Caco-2 (cell line): ENCODE data around the gene EFCAB3. TPM values are rescaled to one million over a fixed set of nuclear protein-coding genes. Genes with fewer than 3 reads are reported as not detected.

ENCODE experiments used
- BruUV-seq: library from RNA; stranded (reverse); fragments of 400-500 nt; replicated peaks from 2 replicates; lab custom pipeline; 2021; lab: Mats Ljungman, UMichigan
- CTCF ChIA-PET: fragments of 300-600 bp; sonication (Branson Sonifier 250); formaldehyde crosslinking; loops from one replicate; lab custom pipeline; 2022; ENCODE audit warnings: antibody characterized with exemption; lab: Charles Lee
- POLR2A ChIA-PET: fragments of 300-600 bp; sonication (Branson Sonifier 250); formaldehyde crosslinking; loops from one replicate; lab custom pipeline; 2022; ENCODE audit warnings: antibody characterized with exemption; lab: Charles Lee
- DNase-seq, 2 experiments: peaks; one replicate each; pipeline versions ENCODE4 v3.0.0 to v3.0.0-alpha.2; 2020 to 2022
- H3K27me3 ChIP-seq: replicated peaks from 2 replicates; pipeline ENCODE4 v1.6.0; 2011; ENCODE audit warnings: low read length; ENCODE audit not compliant: control insufficient read depth, insufficient read depth
- H3K36me3 ChIP-seq: 2 replicates; pipeline ENCODE4 v1.5.1; 2011; ENCODE audit warnings: low read length; ENCODE audit not compliant: control insufficient read depth, insufficient read depth
- H3K4me1 ChIP-seq: fragments of 250-450 bp; sonication (Bioruptor Pico); 2 replicates; pipeline ENCODE4 v1.5.1; 2020; ENCODE audit warnings: mild to moderate bottlenecking
- H3K4me3 ChIP-seq: 2 replicates; pipeline ENCODE4 v1.5.1; 2011; ENCODE audit warnings: low read depth, mild to moderate bottlenecking, control low read depth, low read length
- H3K9me3 ChIP-seq: fragments of 250-450 bp; sonication (Bioruptor Pico); 2 replicates; pipeline ENCODE4 v1.5.1; 2020; ENCODE audit warnings: mild to moderate bottlenecking, moderate library complexity
- H3K27ac Mint-ChIP-seq: one replicate; pipeline ENCODE4 v1.8.0; 2022; ENCODE audit warnings: mixed read lengths; ENCODE audit not compliant: unreplicated experiment
- H3K27me3 Mint-ChIP-seq: one replicate; pipeline ENCODE4 v1.8.0; 2022; ENCODE audit warnings: mixed read lengths; ENCODE audit not compliant: insufficient read depth, unreplicated experiment
- H3K36me3 Mint-ChIP-seq: one replicate; pipeline ENCODE4 v1.8.0; 2022; ENCODE audit warnings: mild to moderate bottlenecking, mixed read lengths; ENCODE audit not compliant: insufficient read depth, unreplicated experiment
- H3K4me1 Mint-ChIP-seq: one replicate; pipeline ENCODE4 v1.8.0; 2022; ENCODE audit warnings: low read depth, mixed read lengths; ENCODE audit not compliant: unreplicated experiment
- H3K4me3 Mint-ChIP-seq: one replicate; pipeline ENCODE4 v1.8.0; 2022; ENCODE audit warnings: mild to moderate bottlenecking, moderate library complexity, mixed read lengths; ENCODE audit not compliant: unreplicated experiment
- H3K9me3 Mint-ChIP-seq: one replicate; pipeline ENCODE4 v1.8.0; 2022; ENCODE audit warnings: mixed read lengths; ENCODE audit not compliant: unreplicated experiment
- CTCF ChIP-seq, 2 experiments: fragments of 200-600 bp in 1 of 2; IDR thresholded peaks; 1 replicate in 1 of 2; 2 replicates in 1 of 2; pipeline versions ENCODE4 v1.5.1 to v1.8.0; 2011 to 2022; ENCODE audit warnings: antibody characterized with exemption in 1 of 2, control low read depth in 1 of 2, inconsistent platforms in 1 of 2, low read depth in 1 of 2, low read length in 1 of 2, mild to moderate bottlenecking in 1 of 2, moderate library complexity in 1 of 2; ENCODE audit not compliant: insufficient read depth in 1 of 2, severe bottlenecking in 1 of 2, unreplicated experiment in 1 of 2
- intact Hi-C: fragments of 100-400 bp; cut with micrococcal nuclease; formaldehyde crosslinking; loops from one replicate; pipeline ENCODE4 v1.10.0; 2022; ENCODE audit not compliant: unreplicated experiment
- total RNA-seq: library from RNA; stranded (reverse); gene quantifications from 2 replicates; pipeline ENCODE4 v1.2.3, GENCODE V29; 2022

Gene EFCAB3
- total RNA-seq, 1 experiment from 2014 or later: not detected

- peaks cover 4% of the 10 kb centered on the region for H3K27me3 Mint-ChIP-seq
- TF ChIP-seq CTCF (IDR thresholded peaks at IDR 0.05; ENCODE audit: insufficient read depth in 1 of 2, low read depth in 1 of 2, low read length in 1 of 2, severe bottlenecking in 1 of 2, unreplicated experiment in 1 of 2): no peak
- H3K9me3 Mint-ChIP-seq: no peaks in the 10 kb centered on the region
- Histone ChIP-seq H3K27me3 (no peaks in the 10 kb centered on the region; the same call in 1 of the 2 replicates), H3K9me3 (no peaks in the 10 kb centered on the region), H3K4me1 (peaks cover 10% of the 10 kb centered on the region; the same call in 1 of the 2 replicates), H3K36me3 (no peaks in the 10 kb centered on the region), H3K4me3 (no peak overlapping the region)
- intact Hi-C loops: no loop called here
- peaks cover 17% of the 10 kb centered on the region for H3K4me1 Mint-ChIP-seq
- ChIA-PET CTCF (no interaction called here), POLR2A (no interaction called here)
- DNase-seq: no peak
- H3K27ac Mint-ChIP-seq: no peak overlapping the region
- BruUV-seq: no TSS peak
- no peak overlapping the region for H3K4me3 Mint-ChIP-seq
- H3K36me3 Mint-ChIP-seq: no peaks in the 10 kb centered on the region
These were observed 29.2 kb upstream of the EFCAB3 start for GRCh38 chr17:62351176-62351575.

GRCh38 chr17:62366191-62366590 lies 14.2 kb upstream of the EFCAB3 start:
- BruUV-seq: no TSS peak
- POLR2A ChIA-PET: no interaction called here
- intact Hi-C loops: no loop called here
- H3K4me1 Mint-ChIP-seq: no peaks in the 10 kb centered on the region
- no peak overlapping the region for H3K4me3 Mint-ChIP-seq
- Histone ChIP-seq H3K36me3 (no peaks in the 10 kb centered on the region), H3K4me3 (no peak overlapping the region), H3K4me1 (no peaks in the 10 kb centered on the region), H3K9me3 (no peaks in the 10 kb centered on the region), H3K27me3 (no peaks in the 10 kb centered on the region)
- no peak for DNase-seq
- H3K27me3 Mint-ChIP-seq: no peaks in the 10 kb centered on the region
- no peaks in the 10 kb centered on the region for H3K9me3 Mint-ChIP-seq
- CTCF ChIA-PET: no interaction called here
- H3K27ac Mint-ChIP-seq: no peak overlapping the region
- no peak for TF ChIP-seq CTCF (IDR thresholded peaks at IDR 0.05; ENCODE audit: insufficient read depth in 1 of 2, low read depth in 1 of 2, low read length in 1 of 2, severe bottlenecking in 1 of 2, unreplicated experiment in 1 of 2)
- H3K36me3 Mint-ChIP-seq: no peaks in the 10 kb centered on the region

GRCh38 chr17:62381561-62381960 lies 1.2 kb downstream of the EFCAB3 start:
- no peak for DNase-seq
- Histone ChIP-seq H3K9me3 (no peaks in the 10 kb centered on the region), H3K36me3 (no peaks in the 10 kb centered on the region), H3K27me3 (no peaks in the 10 kb centered on the region), H3K4me1 (no peaks in the 10 kb centered on the region), H3K4me3 (no peak overlapping the region)
- CTCF ChIA-PET: no interaction called here
- intact Hi-C loops: no loop called here
- POLR2A ChIA-PET: no interaction called here
- no peaks in the 10 kb centered on the region for H3K9me3 Mint-ChIP-seq
- no peak overlapping the region for H3K27ac Mint-ChIP-seq
- TF ChIP-seq CTCF (IDR thresholded peaks at IDR 0.05; ENCODE audit: insufficient read depth in 1 of 2, low read depth in 1 of 2, low read length in 1 of 2, severe bottlenecking in 1 of 2, unreplicated experiment in 1 of 2): no peak
- H3K27me3 Mint-ChIP-seq: peaks cover 12% of the 10 kb centered on the region
- no peaks in the 10 kb centered on the region for H3K36me3 Mint-ChIP-seq
- H3K4me3 Mint-ChIP-seq: no peak overlapping the region
- BruUV-seq: no TSS peak
- no peaks in the 10 kb centered on the region for H3K4me1 Mint-ChIP-seq
